GM21515 (cell line): ENCODE data around the gene OMP.

Source experiments
- ATAC-seq: cut with Tn5 transposase; IDR thresholded peaks from one replicate; pipeline ENCODE4 v1.9.1; 2021; ENCODE audit not compliant: unreplicated experiment

Gene OMP

DNA sequence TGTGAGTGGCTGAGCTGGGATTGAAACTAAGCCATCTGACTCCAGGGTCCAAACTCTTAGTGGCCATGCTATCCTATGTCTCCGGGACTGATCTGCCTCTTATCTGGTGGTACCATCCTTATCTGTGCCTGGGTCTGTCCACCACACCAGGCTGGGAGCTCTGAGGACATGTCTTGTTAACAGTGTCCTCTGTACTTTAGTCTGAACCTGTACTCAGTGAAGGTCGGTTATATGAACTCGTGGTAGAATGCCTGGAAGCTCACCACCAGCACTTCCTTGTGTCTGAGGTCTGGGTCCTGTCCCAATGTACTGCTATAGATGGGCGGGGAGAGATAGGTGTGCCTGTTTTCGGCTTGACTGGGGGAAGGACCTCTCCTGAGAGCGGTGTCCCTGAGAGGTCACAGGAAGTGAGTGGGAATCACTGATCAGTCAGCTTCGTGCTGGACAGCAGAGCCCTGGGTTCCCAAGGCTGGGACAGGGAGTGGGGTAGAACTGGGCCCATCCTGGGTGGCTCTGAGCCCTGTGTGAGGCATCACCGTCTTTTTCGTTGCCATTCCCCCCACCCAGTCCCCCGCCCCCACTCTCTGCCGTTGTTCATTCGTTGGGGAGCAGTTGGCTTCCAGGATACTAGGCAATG, 34.3 kb downstream of the OMP start:
- ATAC-seq: no peak

- ATAC-seq: no peak
Observed at GRCh38 chr11:77137421-77137820, 34.8 kb downstream of the OMP start.

DNA sequence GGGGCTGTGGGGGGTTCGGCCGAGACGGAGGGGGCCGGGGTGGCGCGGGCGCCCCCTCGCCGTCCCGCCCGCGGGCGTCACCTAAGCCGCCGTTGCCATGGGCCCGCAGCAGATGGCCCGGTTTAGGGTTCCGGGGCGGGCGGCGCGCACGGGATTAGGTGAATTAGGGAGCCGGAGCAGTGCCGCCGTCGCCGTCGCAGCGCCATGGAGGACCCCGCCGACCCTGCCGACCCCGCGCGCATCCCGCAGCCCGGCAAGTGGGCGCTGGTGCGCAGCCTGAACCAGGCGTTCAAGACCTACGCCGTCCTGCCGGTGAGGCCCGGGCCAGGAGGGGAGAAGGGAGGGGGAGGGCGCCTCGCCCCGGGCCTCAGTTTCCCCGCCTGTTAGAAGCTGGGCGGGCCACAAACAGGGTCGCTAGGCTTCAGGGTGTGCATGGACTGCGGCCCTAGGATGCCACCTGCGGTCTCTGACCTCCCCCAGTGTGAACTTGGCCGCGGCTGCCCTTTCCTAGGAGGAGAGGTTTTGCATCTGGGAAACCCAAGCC, 35.5 kb downstream of the OMP start:
- ATAC-seq: no peak

- no peak for ATAC-seq
Observed at GRCh38 chr11:77139201-77139600, 36.6 kb downstream of the OMP start.

- no peak for ATAC-seq
Observed at GRCh38 chr11:77140231-77140851, 37.7 kb downstream of the OMP start.

DNA sequence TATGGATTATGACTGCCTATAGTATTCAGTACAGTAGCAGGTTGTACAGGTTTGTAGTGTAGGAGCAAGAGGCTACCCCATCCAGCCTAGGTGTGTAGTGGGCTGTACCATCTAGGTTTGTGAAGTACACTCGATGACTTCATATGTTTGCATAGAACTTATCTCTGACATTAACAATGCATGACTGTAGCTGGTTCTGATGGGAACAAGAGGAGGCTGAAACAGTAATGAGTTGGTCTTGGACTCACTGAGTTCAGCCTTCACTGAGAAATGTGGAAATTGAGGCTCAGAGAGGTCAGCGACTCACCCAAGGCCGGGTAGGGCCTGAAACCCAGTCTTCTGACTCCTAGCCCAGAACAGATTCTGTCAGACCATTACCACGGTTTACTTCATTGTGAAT, 38.4 kb downstream of the OMP start:
- ATAC-seq: no peak

DNA sequence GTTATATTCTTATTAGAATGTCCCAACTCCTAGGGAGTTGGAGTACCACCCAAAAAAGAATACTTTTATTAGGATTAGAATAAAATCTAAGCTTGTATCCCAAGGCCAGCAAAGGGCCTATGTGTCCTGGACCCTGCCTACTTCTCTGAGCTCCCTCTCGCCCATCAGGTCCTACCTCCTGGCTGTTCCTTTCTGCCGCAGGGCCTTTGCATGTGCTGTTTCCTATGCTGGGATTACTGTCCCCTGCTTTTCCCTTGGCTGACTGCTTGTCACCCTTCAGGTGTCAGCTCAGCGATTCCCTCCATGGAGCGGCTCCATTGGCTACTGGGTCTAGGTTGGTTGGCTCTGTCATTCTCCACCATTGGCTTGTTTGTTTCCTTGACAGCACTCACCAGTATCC, 38.8 kb downstream of the OMP start:
- no peak for ATAC-seq

DNA sequence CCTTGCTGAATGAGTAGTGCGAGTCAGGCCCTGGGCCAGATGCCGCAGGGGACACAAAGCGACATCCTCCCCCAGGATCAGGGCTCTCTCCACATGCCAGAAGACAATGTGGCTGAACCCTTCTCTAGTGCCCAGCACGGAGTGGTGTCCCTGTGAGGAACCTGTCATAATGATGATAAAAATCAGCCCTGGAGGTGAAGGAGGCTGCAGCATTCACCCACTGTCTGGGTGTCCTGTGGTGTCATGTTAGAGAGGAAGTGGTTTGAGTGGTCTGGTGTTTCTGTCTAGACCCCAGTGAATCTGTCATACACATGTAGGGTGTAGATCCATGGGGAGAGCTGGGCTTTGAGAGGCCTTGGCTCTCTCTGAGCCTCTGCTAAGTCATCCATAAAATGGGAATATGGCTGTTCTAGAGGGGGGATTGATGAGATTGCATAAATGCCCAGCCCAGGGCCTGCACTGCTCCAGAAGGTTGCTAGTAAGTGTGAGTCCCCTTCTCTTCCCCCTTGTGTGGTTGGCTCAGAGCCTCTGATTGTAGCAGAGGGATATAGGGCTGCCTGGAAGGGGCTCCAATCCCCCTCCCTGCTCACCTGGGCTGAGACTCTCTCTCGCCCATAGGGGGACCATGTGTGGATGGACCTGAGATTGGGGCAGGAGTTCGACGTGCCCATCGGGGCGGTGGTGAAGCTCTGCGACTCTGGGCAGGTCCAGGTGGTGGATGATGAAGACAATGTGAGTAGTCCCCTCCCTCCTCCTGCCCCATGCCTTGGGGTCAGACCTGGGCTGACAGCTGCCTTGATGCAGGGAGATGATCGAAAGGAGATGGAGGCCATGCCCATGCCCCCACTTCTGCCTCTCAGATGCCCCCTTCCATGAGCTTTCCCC, 39.7 kb downstream of the OMP start:
- no peak for ATAC-seq

GRCh38 chr11:77143405-77144020, 40.9 kb downstream of the OMP start:
- ATAC-seq: no peak

DNA sequence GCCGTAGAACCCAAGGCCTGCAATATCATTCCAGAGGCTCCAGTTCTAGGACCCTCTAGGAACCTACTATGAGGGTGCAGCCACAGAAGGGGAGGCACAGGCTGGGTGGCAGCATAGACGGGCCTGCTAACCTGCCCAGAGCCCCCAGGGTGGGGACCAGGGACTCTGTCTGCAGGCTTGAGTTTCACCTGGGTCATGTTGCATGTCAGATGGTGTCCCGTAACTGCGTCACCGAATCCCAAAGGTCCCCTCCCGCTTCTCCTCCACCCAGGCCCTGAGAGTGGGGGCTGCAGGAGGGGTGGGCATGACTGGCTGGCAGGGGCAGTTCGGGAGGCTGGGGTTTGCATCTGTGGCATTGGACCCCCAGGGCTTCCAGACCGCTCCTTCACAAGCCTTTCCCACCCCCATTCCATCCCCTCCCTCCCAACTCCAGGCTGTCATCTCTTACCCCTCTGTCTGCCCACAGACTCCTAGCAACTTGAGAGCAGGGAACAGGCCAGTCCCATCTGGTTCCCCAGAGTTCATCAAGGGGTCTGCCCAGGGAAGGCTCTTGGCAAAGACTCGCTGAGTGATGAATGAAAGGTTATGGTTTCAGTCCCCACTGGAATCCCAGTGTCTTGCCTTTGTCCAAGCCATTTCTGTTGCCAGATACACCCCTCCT, 41.7 kb downstream of the OMP start:
- ATAC-seq: no peak

- no peak for ATAC-seq
Observed at GRCh38 chr11:77144857-77145428, 42.3 kb downstream of the OMP start.

DNA sequence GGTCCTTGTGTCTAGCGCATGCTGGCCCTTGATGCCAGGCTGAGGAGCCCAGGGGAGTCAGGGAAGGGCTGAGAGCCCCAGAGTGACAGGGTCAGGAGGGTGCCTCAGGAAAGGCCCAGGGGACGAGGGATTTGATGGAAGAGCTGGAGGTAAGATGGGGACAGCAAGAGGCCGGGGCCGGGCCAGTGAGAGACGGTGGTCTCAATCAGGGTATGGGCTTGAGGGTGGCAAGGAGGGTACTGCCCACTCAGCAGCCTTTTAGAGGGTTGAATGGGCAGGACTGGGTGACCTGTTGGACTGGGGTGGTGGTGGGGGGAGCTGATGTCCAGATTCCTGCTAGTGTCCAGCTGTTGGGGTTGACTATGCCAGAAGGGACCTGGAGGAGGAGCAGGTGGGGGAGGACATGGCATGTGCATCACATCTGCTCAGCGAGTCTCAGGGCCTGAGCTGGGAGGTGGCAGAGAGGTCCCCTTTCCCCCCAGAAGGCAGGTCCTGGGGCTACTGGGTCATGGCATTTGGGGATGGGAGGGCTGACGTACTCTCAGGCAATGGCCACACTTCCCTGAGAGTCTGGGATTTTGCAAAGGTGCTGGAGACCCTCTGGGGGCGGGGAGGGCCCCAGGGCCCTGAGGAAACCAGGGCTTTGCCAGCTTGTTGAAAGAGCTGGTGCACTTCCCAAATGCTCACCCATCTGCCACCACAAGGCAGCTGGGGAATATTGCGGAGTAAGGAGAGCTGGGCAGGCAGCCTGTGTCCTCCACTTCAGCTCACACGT, 43.8 kb downstream of the OMP start:
- no peak for ATAC-seq

DNA sequence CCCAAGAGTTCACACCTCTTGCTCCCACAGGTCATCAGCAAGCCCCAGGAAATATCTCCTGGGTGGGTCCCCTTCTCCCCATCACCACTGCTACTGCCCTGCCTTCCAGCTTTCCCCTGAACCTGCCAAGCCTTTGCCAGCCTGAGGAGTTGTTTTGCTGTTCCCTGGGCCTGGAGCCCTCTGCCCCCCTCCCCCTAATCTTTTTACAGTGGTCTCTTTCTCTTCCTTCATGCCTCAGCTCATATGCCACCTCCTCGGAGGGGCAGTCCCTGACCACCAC, 44.3 kb downstream of the OMP start:
- no peak for ATAC-seq

- no peak for ATAC-seq
Observed at GRCh38 chr11:77147668-77148321, 45.2 kb downstream of the OMP start.

DNA sequence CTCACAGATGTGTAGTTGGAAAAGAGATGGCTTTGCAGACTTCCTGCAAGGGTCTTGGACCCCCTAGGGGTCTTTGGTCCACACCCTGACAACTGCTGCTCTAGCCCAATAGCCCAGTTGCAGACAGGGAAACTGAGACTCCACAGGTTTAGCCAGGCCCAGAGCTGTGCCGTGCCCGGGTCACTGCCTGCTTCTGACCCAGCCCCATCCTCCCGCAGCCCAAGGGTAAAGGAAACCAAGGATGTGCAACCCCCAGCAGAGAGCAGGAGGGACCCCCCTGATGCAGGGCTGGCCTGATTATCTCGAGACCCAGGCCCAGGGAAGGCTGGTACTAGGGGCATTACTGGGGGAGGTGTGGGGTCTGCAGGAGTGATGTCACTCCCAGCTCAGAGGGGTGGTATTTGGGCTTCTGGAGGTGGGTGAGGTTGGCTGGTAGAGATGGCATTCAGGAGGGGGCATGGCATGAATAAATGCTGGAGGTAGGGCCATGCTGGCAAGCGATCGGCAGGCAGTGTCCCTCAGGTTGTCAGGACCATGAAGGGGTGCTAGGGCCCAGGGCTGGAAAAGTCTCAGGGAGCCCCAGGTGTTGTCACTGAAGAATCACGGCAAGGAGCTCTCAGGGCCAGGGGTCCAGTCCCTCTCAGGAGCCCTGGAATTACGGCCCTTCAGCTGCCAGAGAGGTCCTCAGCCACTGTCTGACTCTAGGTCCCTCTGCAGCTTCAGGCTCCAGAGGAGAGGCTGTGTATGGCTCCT, 46.5 kb downstream of the OMP start:
- no peak for ATAC-seq

DNA sequence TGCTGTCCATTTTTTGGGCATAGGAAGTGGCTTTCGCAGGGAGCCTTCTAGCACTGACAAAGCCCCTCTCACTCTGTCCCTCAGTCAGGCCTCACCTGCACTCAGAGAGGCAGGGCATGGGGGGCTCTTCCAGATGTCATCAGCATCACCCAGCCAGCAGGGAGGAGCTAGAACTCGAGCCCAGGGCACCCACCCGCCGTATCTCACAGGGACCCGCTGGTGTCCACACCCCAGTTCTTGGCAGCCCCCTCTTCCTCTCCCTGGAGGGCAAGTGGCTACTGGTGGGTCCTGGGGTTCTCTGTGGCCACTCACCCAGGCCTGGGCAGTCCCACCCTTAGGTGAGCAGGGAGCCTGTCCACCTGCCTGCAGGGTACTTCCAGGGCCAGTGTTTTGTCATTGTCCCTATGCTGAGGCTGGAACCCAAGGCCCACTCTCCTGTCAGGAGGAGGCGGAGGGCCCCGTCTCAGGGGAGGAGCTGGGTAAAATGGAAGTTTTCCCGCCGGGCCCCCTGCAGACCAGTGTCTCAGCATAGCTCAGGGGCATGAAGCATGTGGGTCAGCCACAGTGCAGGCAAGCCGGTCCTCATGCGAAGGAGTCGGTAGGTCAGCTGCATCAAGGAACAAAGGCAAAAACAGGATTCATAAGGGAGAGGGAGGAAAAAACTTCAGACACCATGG, 47.2 kb downstream of the OMP start:
- ATAC-seq: no peak

- no peak for ATAC-seq
Observed at GRCh38 chr11:77150836-77151235, 48.2 kb downstream of the OMP start.

DNA sequence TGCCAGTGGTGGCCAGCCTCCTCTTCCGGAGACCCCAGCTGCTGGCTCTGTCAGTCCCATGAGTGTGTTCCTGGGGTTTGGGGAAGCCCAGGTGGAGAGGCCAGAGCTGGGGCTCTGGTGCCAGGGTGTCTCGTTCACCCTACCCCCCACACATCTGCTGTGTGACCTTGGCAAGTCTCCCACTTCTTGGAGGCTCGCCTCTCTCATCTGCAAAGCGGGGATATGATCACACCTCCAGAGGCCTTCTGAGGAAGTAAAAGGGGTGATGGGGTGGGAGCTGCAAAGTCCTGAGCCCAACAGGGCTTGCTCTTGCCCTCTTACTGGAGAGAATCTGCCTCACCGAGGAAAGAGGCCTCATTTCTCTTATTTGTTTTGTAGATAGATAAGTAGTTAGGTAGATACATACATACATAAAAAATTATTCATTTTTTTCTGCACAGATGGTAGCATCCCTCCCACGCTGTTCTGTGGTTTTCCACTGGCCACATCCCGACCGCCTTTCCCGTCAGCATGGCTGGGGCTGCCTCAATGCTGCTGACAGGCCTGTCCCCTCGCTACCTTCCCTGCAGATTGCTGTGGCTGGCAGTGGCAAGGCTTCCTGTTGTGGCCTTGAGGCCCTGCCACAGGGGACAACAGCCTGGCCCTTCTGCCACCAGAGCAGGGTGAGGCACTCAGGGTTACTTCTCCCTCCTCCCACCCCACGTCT, 49.3 kb downstream of the OMP start:
- ATAC-seq: no peak
